M059J (cell line): ENCODE measurements around the gene SFTPA1. TPM values are rescaled to one million over a fixed set of nuclear protein-coding genes. Genes with fewer than 3 reads are reported as not detected.
A peak's percentile ranks its signal among the peaks of the same experiment; 100 is the strongest.
"Not testable (repeated sequence)": the region's sequence is repeated elsewhere in the genome, so short reads cannot be mapped to it uniquely, and the experiment has no call there.

Experiments used
- DNase-seq: peaks from one replicate; pipeline ENCODE4 v3.0.0-alpha.2; 2012; ENCODE audit warnings: low read depth
- total RNA-seq: library from RNA; depleted of rRNA; stranded (reverse); fragments of >200 nt; shearing (Covaris generic); gene quantifications from 2 replicates; pipeline ENCODE4 v1.2.3, GENCODE V29; 2014; rRNA removed

SFTPA1 gene
- total RNA-seq, result not detected in 2 replicates

- no peak for DNase-seq
Observed at GRCh38 chr10:79610601-79611191, at the start of gene SFTPA1. SFTPA1 (plus strand) TSS chr10:79610939; CDS start chr10:79611826, 887 bp downstream.

GRCh38 chr10:79561257-79561656 lies 49.5 kb upstream of the SFTPA1 start:
- DNase-seq, result no peak

GRCh38 chr10:79562135-79562756 lies 48.5 kb upstream of the SFTPA1 start:
- DNase-seq, result peak; percentile 59

- DNase-seq, result no peak
Observed at GRCh38 chr10:79563426-79563825, 47.3 kb upstream of the SFTPA1 start.

- DNase-seq, result not testable (repeated sequence)
Observed at GRCh38 chr10:79570624-79571023, 40.1 kb upstream of the SFTPA1 start.

GRCh38 chr10:79579361-79579760 lies 31.4 kb upstream of the SFTPA1 start:
- DNase-seq, result no peak

- DNase-seq, result no peak
Observed at GRCh38 chr10:79581044-79581443, 29.7 kb upstream of the SFTPA1 start.

- no peak for DNase-seq
Observed at GRCh38 chr10:79582096-79582495, 28.6 kb upstream of the SFTPA1 start.

- not testable (repeated sequence) for DNase-seq
Observed at GRCh38 chr10:79582954-79583353, 27.8 kb upstream of the SFTPA1 start.

- no peak for DNase-seq
Observed at GRCh38 chr10:79583488-79584024, 27.2 kb upstream of the SFTPA1 start.

- no peak for DNase-seq
Observed at GRCh38 chr10:79585870-79586527, 24.7 kb upstream of the SFTPA1 start.

- DNase-seq, result no peak
Observed at GRCh38 chr10:79586933-79587332, 23.8 kb upstream of the SFTPA1 start.

GRCh38 chr10:79588800-79589199 lies 21.9 kb upstream of the SFTPA1 start:
- DNase-seq, result no peak

- DNase-seq, result no peak
Observed at GRCh38 chr10:79593377-79593776, 17.4 kb upstream of the SFTPA1 start.

- not testable (repeated sequence) for DNase-seq
Observed at GRCh38 chr10:79594565-79594964, 16.2 kb upstream of the SFTPA1 start.

GRCh38 chr10:79595510-79595909 lies 15.2 kb upstream of the SFTPA1 start:
- DNase-seq, result no peak

- DNase-seq, result not testable (repeated sequence)
Observed at GRCh38 chr10:79599644-79600043, 11.1 kb upstream of the SFTPA1 start.

GRCh38 chr10:79601939-79602338 lies 8.8 kb upstream of the SFTPA1 start:
- DNase-seq, result no peak

- no peak for DNase-seq
Observed at GRCh38 chr10:79602953-79603352, 7.8 kb upstream of the SFTPA1 start.

GRCh38 chr10:79604294-79604693 lies 6.4 kb upstream of the SFTPA1 start:
- no peak for DNase-seq

- DNase-seq, result no peak
Observed at GRCh38 chr10:79605308-79605707, 5.4 kb upstream of the SFTPA1 start.

- DNase-seq, result peak; percentile 8
Observed at GRCh38 chr10:79608505-79609375, 2.0 kb upstream of the SFTPA1 start.
